HepG2 (cell line): ENCODE data around the gene C18orf63. TPM values are rescaled to one million over a fixed set of nuclear protein-coding genes. Genes with fewer than 3 reads are reported as not detected.

Source experiments
- ATAC-seq: fragments of 200-7000 bp; cut with Tn5 transposase; 3 replicates; pipeline ENCODE4 v1.9.1; 2020; ENCODE audit warnings: mild to moderate bottlenecking, moderate library complexity
- BruUV-seq: library from RNA; stranded (reverse); fragments of 400-500 nt; replicated peaks from 2 replicates; lab custom pipeline; 2021; lab: Mats Ljungman, UMichigan
- CTCF ChIA-PET: fragments of 300-600 bp; formaldehyde crosslinking; extraction: SDS; loops from one replicate; lab custom pipeline; 2021; ENCODE audit warnings: low total read pairs, inconsistent platforms, low intra/inter-chr PET ratio; lab: Yijun Ruan, JAX
- POLR2A ChIA-PET: fragments of 350-600 bp; sonication (Branson Sonifier 250); formaldehyde crosslinking; loops from one replicate; lab custom pipeline; 2020; ENCODE audit warnings: antibody characterized with exemption, inconsistent platforms; lab: Yijun Ruan, JAX
- DNase-seq: peaks from one replicate; pipeline ENCODE4 v3.0.0-alpha.2; 2015; ENCODE audit warnings: low spot score
- FAIRE-seq: peaks from 3 replicates; lab custom pipeline; 2011; peaks lifted over from hg19 to GRCh38; lab: Jason Lieb, UNC
- H2AFZ ChIP-seq: one replicate; pipeline ENCODE4 v1.6.1; 2011; ENCODE audit warnings: low read length, inconsistent platforms
- H3K27ac ChIP-seq: fragments of 300-600 bp; 3 replicates; pipeline ENCODE4 v1.8.0; 2011; ENCODE audit warnings: mixed run types, mild to moderate bottlenecking, mixed read lengths, low read length, inconsistent platforms; ENCODE audit not compliant: insufficient read depth; ENCODE audit errors: extremely low read length
- H3K27me3 ChIP-seq, 2 experiments: fragments of 200-600 bp in 1 of 2; 2 replicates in 1 of 2; 3 replicates in 1 of 2; pipeline versions ENCODE4 v1.6.0 to v1.8.0; 2011; ENCODE audit warnings: low read length in 2 of 2, mild to moderate bottlenecking in 2 of 2, moderate library complexity in 2 of 2, inconsistent platforms in 1 of 2; ENCODE audit not compliant: insufficient read depth in 2 of 2, control insufficient read depth in 1 of 2
- H3K36me3 ChIP-seq, 2 experiments: fragments of 200-600 bp in 1 of 2; replicated peaks in 1 of 2; 2 replicates in 1 of 2; 3 replicates in 1 of 2; pipeline versions ENCODE4 v1.5.1 to v1.8.0; 2011; ENCODE audit warnings: low read length in 2 of 2, inconsistent platforms in 1 of 2; ENCODE audit not compliant: insufficient read depth in 2 of 2, control insufficient read depth in 1 of 2
- H3K4me1 ChIP-seq: 2 replicates; pipeline ENCODE4 v1.5.1; 2012; ENCODE audit warnings: low read length, inconsistent platforms; ENCODE audit not compliant: insufficient read depth
- H3K4me2 ChIP-seq: 2 replicates; pipeline ENCODE4 v1.6.0; 2011; ENCODE audit warnings: low read depth, low read length, inconsistent platforms
- H3K4me3 ChIP-seq, 3 experiments: fragments of 200-600 bp in 1 of 3; sonication (generic), shearing (Covaris generic) in 1 of 3; replicated peaks in 1 of 3; 2 replicates each; pipeline ENCODE4 v1.5.1; 2011 to 2016; ENCODE audit warnings: low read length in 3 of 3, inconsistent platforms in 2 of 3, low read depth in 2 of 3, mild to moderate bottlenecking in 2 of 3, control low read depth in 1 of 3, mixed read lengths in 1 of 3; ENCODE audit not compliant: insufficient read depth in 1 of 3
- H3K79me2 ChIP-seq: one replicate; pipeline ENCODE4 v1.6.1; 2011; ENCODE audit warnings: low read length, inconsistent platforms; ENCODE audit not compliant: insufficient read depth
- H3K9ac ChIP-seq: 2 replicates; pipeline ENCODE4 v1.6.0; 2011; ENCODE audit warnings: mild to moderate bottlenecking, low read depth, low read length, inconsistent platforms; ENCODE audit not compliant: insufficient read depth
- H3K9me3 ChIP-seq: 2 replicates; pipeline ENCODE4 v1.5.1; 2012; ENCODE audit warnings: mild to moderate bottlenecking, low read length
- H4K20me1 ChIP-seq: 2 replicates; pipeline ENCODE4 v1.6.0; 2011; ENCODE audit warnings: inconsistent platforms, mild to moderate bottlenecking, low read length, moderate library complexity; ENCODE audit not compliant: insufficient read depth
- KDM4B ChIP-seq: sonication (generic); formaldehyde crosslinking; IDR thresholded peaks from 2 replicates; pipeline ENCODE4 v1.4.0; 2020; ENCODE audit warnings: missing genetic modification reagents
- MIXL1 ChIP-seq: IDR thresholded peaks from 2 replicates; pipeline ENCODE4 v1.6.1; 2016
- YEATS4 ChIP-seq: sonication (generic); formaldehyde crosslinking; IDR thresholded peaks from 2 replicates; pipeline ENCODE4 v1.4.0; 2020; ENCODE audit warnings: missing genetic modification reagents, borderline replicate concordance
- ZNF407 ChIP-seq: sonication (generic); formaldehyde crosslinking; IDR thresholded peaks from one replicate; pipeline ENCODE4 v1.5.1; 2020; ENCODE audit warnings: mild to moderate bottlenecking, missing genetic modification reagents; ENCODE audit errors: not compliant biosample characterization
- ZNF558 ChIP-seq: sonication (generic); formaldehyde crosslinking; IDR thresholded peaks from 2 replicates; pipeline ENCODE4 v1.9.0; 2022; ENCODE audit warnings: mild to moderate bottlenecking, missing genetic modification reagents, borderline replicate concordance
- WGBS: methylation state at CpG from one replicate; pipeline ENCODE4 v1.1.6; 2017; ENCODE audit warnings: low lambda C conversion rate; 5-methylcytosine and 5-hydroxymethylcytosine counted together
- in situ Hi-C: cut with HindIII; loops from 2 replicates; pipeline ENCODE4 v1.10.0; 2017; ENCODE audit warnings: low pct_unique_long_range_greater_than_20kb; ENCODE audit not compliant: extremely low pct_ligation_motif_present
- intact Hi-C: fragments of 100-400 bp; cut with micrococcal nuclease; formaldehyde crosslinking; loops from one replicate; pipeline ENCODE4 v1.10.0; 2022; ENCODE audit not compliant: unreplicated experiment
- polyA plus RNA-seq, 8 experiments: library from polyadenylated mRNA; depleted of rRNA in 3 of 8; stranded (reverse) in 7 of 8; unstranded in 1 of 8; fragments of >200 nt; fragmentation: Illumina TruSeq in 4 of 8; extraction: Trizol in 4 of 8; gene quantifications; 2 replicates each; pipeline versions ENCODE4 v1.2.1 to v1.2.3, GENCODE V29; 2011 to 2016; ENCODE audit warnings: low read depth in 4 of 8, missing spikeins in 1 of 8, mixed read lengths in 1 of 8; ENCODE audit not compliant: insufficient read depth in 1 of 8
- total RNA-seq, 5 experiments: library from RNA; depleted of rRNA; stranded (reverse); fragments of >200 nt; fragmentation: Illumina TruSeq; extraction: Trizol; gene quantifications; 2 replicates each; pipeline ENCODE4 v1.2.3, GENCODE V29; 2016; ENCODE audit warnings: low read depth in 1 of 5
- TF ChIP-seq, protein P1 (sequence below): sonication (generic); formaldehyde crosslinking; IDR thresholded peaks from 2 replicates; pipeline ENCODE4 v1.4.0; 2020; ENCODE audit warnings: missing genetic modification reagents
- TF ChIP-seq, protein P2 (sequence below): sonication (generic); formaldehyde crosslinking; IDR thresholded peaks from 2 replicates; pipeline ENCODE4 v1.4.0; 2020; ENCODE audit warnings: mild to moderate bottlenecking, missing genetic modification reagents

Gene C18orf63
- total and polyA plus RNA-seq, 2 of the 13 experiments (the other 11 are each of a cell fraction or from before 2014, with no cell fraction given), result 0.01 TPM; not detected in 1

DNA sequence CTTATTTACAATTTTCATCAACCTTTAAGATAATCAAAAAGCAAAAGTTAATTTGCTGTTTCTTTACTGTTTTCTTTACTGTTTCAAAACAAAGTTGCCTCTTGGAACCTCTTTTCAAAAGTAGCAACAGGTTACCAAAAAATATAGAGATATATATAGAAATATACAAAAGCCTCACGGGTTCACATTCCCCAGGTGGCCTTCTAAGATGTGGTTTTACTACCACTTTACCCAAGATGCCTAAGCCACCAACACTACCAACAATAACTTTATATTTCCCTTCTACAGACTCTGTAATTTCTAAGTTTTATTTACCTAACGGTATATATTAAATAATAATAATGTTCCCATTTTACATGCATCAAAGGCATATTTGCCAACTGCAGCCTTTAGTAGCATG lies 28.8 kb upstream of the C18orf63 start (continued):
- TF ChIP-seq, protein P1, sequence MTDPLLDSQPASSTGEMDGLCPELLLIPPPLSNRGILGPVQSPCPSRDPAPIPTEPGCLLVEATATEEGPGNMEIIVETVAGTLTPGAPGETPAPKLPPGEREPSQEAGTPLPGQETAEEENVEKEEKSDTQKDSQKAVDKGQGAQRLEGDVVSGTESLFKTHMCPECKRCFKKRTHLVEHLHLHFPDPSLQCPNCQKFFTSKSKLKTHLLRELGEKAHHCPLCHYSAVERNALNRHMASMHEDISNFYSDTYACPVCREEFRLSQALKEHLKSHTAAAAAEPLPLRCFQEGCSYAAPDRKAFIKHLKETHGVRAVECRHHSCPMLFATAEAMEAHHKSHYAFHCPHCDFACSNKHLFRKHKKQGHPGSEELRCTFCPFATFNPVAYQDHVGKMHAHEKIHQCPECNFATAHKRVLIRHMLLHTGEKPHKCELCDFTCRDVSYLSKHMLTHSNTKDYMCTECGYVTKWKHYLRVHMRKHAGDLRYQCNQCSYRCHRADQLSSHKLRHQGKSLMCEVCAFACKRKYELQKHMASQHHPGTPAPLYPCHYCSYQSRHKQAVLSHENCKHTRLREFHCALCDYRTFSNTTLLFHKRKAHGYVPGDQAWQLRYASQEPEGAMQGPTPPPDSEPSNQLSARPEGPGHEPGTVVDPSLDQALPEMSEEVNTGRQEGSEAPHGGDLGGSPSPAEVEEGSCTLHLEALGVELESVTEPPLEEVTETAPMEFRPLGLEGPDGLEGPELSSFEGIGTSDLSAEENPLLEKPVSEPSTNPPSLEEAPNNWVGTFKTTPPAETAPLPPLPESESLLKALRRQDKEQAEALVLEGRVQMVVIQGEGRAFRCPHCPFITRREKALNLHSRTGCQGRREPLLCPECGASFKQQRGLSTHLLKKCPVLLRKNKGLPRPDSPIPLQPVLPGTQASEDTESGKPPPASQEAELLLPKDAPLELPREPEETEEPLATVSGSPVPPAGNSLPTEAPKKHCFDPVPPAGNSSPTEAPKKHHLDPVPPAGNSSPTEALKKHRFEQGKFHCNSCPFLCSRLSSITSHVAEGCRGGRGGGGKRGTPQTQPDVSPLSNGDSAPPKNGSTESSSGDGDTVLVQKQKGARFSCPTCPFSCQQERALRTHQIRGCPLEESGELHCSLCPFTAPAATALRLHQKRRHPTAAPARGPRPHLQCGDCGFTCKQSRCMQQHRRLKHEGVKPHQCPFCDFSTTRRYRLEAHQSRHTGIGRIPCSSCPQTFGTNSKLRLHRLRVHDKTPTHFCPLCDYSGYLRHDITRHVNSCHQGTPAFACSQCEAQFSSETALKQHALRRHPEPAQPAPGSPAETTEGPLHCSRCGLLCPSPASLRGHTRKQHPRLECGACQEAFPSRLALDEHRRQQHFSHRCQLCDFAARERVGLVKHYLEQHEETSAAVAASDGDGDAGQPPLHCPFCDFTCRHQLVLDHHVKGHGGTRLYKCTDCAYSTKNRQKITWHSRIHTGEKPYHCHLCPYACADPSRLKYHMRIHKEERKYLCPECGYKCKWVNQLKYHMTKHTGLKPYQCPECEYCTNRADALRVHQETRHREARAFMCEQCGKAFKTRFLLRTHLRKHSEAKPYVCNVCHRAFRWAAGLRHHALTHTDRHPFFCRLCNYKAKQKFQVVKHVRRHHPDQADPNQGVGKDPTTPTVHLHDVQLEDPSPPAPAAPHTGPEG (CRISPR knock-in tag), result no peak
- no peak for TF ChIP-seq KDM4B (CRISPR knock-in tag)

GRCh38 chr18:74288041-74288440 lies 27.6 kb upstream of the C18orf63 start:
- ATAC-seq (no peak), FAIRE-seq (no peak), DNase-seq (no peak)
- CTCF ChIA-PET, result no interaction called here
- POLR2A ChIA-PET, result no interaction called here
- BruUV-seq, result TSS peak; percentile 8
- Histone ChIP-seq H3K9ac (peak overlapping the region; percentile 87), H3K4me3 (peak overlapping the region in 2 of 3 experiments; percentile 56 to 60; a peak in 4 of 6 replicates), H3K27me3 (no peaks in the 10 kb centered on the region; a peak in 1 of 5 replicates), H4K20me1 (no peaks in the 10 kb centered on the region), H3K4me1 (peaks cover 82% of the 10 kb centered on the region), H2AFZ (no peak overlapping the region), H3K79me2 (peaks cover 85% of the 10 kb centered on the region), H3K4me2 (peak overlapping the region; percentile 74), H3K27ac (peak overlapping the region; percentile 94), H3K9me3 (no peaks in the 10 kb centered on the region), H3K36me3 (no peaks in the 10 kb centered on the region)
- in situ Hi-C loops (loop anchor here (25.0 kb wide), 1 partner anchor 924 kb away; the partner anchor contains the start of genes PTGR3 and TSHZ1), intact Hi-C loops (loop anchor here (2.0 kb wide), 1 partner anchor 45 kb away; no protein-coding TSS in a partner anchor)
- 58% methylated on average over 5 of the region's 5 CpGs for WGBS
- TF ChIP-seq MIXL1 (CRISPR knock-in tag) (no peak), ZNF558 (CRISPR knock-in tag) (no peak), ZNF407 (no peak), YEATS4 (CRISPR knock-in tag) (no peak)
- TF ChIP-seq, protein P2, sequence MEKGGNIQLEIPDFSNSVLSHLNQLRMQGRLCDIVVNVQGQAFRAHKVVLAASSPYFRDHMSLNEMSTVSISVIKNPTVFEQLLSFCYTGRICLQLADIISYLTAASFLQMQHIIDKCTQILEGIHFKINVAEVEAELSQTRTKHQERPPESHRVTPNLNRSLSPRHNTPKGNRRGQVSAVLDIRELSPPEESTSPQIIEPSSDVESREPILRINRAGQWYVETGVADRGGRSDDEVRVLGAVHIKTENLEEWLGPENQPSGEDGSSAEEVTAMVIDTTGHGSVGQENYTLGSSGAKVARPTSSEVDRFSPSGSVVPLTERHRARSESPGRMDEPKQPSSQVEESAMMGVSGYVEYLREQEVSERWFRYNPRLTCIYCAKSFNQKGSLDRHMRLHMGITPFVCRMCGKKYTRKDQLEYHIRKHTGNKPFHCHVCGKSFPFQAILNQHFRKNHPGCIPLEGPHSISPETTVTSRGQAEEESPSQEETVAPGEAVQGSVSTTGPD (CRISPR knock-in tag), result no peak
